Stomach (tissue), 9 donors: ENCODE results near the gene PTPRM. TPM values are rescaled to one million over a fixed set of nuclear protein-coding genes. Genes with fewer than 3 reads are reported as not detected.

Experiments
- DNase-seq, 2 donors: peaks; one replicate each; pipeline versions ENCODE4 v3.0.0 to v3.0.0-alpha.2; 2013 to 2019
- H3K27ac ChIP-seq, 5 donors: fragments of 200-600 bp in 4 of 5; sonication (generic) in 4 of 5; one replicate each; pipeline ENCODE4 v1.5.1; 2013 to 2019; ENCODE audit warnings: mild to moderate bottlenecking in 1 of 5, moderate library complexity in 1 of 5
- H3K27me3 ChIP-seq, 3 donors: fragments of 200-600 bp; sonication (generic); one replicate each; pipeline ENCODE4 v1.5.1; 2017 to 2019; ENCODE audit warnings: mixed run types in 1 of 3
- H3K36me3 ChIP-seq, 4 donors: fragments of 200-600 bp; sonication (generic); 1 replicate in 3 of 4; 2 replicates in 1 of 4; pipeline ENCODE4 v1.5.1; 2016 to 2019
- H3K4me1 ChIP-seq, 4 donors: fragments of 200-600 bp; sonication (generic); one replicate each; pipeline ENCODE4 v1.5.1; 2016 to 2019
- H3K4me3 ChIP-seq, 4 donors: fragments of 200-600 bp; sonication (generic) in 3 of 4; one replicate each; pipeline ENCODE4 v1.5.1; 2016 to 2019; ENCODE audit warnings: mild to moderate bottlenecking in 1 of 4
- H3K9me3 ChIP-seq, 4 donors: fragments of 200-600 bp; sonication (generic); one replicate each; pipeline ENCODE4 v1.5.1; 2016 to 2019
- CTCF ChIP-seq, 7 experiments: fragments of 450-650 bp in 4 of 7; fragments of 200-600 bp in 3 of 7; sonication (generic) in 3 of 7; IDR thresholded peaks; one replicate each; pipeline ENCODE4 v1.5.1; 2016 to 2019; ENCODE audit warnings: antibody characterized with exemption in 7 of 7, control low read depth in 2 of 7, mild to moderate bottlenecking in 1 of 7
- EP300 ChIP-seq: sonication (generic); formaldehyde crosslinking; IDR thresholded peaks from one replicate; pipeline ENCODE4 v1.6.1; 2017; ENCODE audit warnings: antibody characterized with exemption
- POLR2A ChIP-seq, 4 donors: fragments of 450-650 bp; IDR thresholded peaks; one replicate each; pipeline ENCODE4 v1.6.1; 2016; ENCODE audit warnings: antibody characterized with exemption in 4 of 4, control low read depth in 2 of 4, mild to moderate bottlenecking in 1 of 4, moderate library complexity in 1 of 4
- POLR2AphosphoS5 ChIP-seq, 3 donors: sonication (generic); formaldehyde crosslinking; IDR thresholded peaks; one replicate each; pipeline ENCODE4 v1.6.1; 2016; ENCODE audit warnings: antibody characterized with exemption in 3 of 3
- WGBS, 5 donors: extraction: QIAGEN DNeasy Blood & Tissue Kit in 3 of 5; methylation state at CpG; one replicate each; pipeline versions ENCODE4 v1.1.5 to v1.1.7; 2013 to 2018; 5-methylcytosine and 5-hydroxymethylcytosine counted together
- intact Hi-C: fragments of 100-400 bp; cut with DNase I; formaldehyde crosslinking; loops from one replicate; pipeline ENCODE4 v1.15.1; 2023; ENCODE audit warnings: low total_unique reads
- polyA plus RNA-seq, 3 donors: library from polyadenylated mRNA; stranded (reverse); fragments of 200-250 nt; gene quantifications; one replicate each; pipeline ENCODE4 v1.2.3, GENCODE V29; 2013
- total RNA-seq, 5 donors: library from RNA; depleted of rRNA; stranded (reverse); fragments of >200 nt; gene quantifications; one replicate each; pipeline versions ENCODE4 v1.1.0 to v1.2.3, GENCODE V29; 2014 to 2016
- donor health status: healthy with polysubstance abuse.
- donor health status: Bipolar disorder and iron deficiency.
- donor health status: healthy.

Gene PTPRM
- total and polyA plus RNA-seq, 8 donors = 7.5 to 246 (median 58.2) TPM

GRCh38 chr18:8196238-8196637 is 629.1 kb downstream of the PTPRM start:
- 77 to 95% (median 85%) methylated on average over 4 of the region's 4 CpGs for WGBS, 5 donors
- no peak for TF ChIP-seq EP300
- TF ChIP-seq POLR2A (IDR thresholded peaks at IDR 0.05) = no peak
- TF ChIP-seq POLR2AphosphoS5 (IDR thresholded peaks at IDR 0.05) = no peak
- no peak for TF ChIP-seq CTCF (IDR thresholded peaks at IDR 0.05)
- Histone ChIP-seq H3K27me3 (no peaks in the 10 kb centered on the region), H3K4me3 (no peak overlapping the region), H3K36me3 (no peaks in the 10 kb centered on the region), H3K27ac (no peak overlapping the region), H3K4me1 (no peaks in the 10 kb centered on the region), H3K9me3 (no peaks in the 10 kb centered on the region)
- intact Hi-C loops = no loop called here
- DNase-seq = no peak

GRCh38 chr18:8197499-8197898 is 630.4 kb downstream of the PTPRM start:
- H3K4me3 ChIP-seq = no peak overlapping the region
- 88 to 92% (median 90%) methylated on average over 5 of the region's 5 CpGs for WGBS, 5 donors
- no peaks in the 10 kb centered on the region for H3K9me3 ChIP-seq
- no peaks in the 10 kb centered on the region for H3K4me1 ChIP-seq
- H3K27ac ChIP-seq = no peak overlapping the region
- no peaks in the 10 kb centered on the region for H3K36me3 ChIP-seq
- TF ChIP-seq CTCF (IDR thresholded peaks at IDR 0.05) (no peak), POLR2AphosphoS5 (IDR thresholded peaks at IDR 0.05) (no peak), EP300 (no peak), POLR2A (IDR thresholded peaks at IDR 0.05) (no peak)
- DNase-seq = no peak
- intact Hi-C loops = no loop called here
- no peaks in the 10 kb centered on the region for H3K27me3 ChIP-seq

GRCh38 chr18:8207996-8208395 is 640.9 kb downstream of the PTPRM start:
- H3K27me3 ChIP-seq = no peaks in the 10 kb centered on the region
- no peak overlapping the region for H3K27ac ChIP-seq
- H3K4me1 ChIP-seq = no peaks in the 10 kb centered on the region
- 47 to 78% (median 62%) methylated on average over 5 of the region's 5 CpGs for WGBS, 5 donors
- H3K4me3 ChIP-seq = no peak overlapping the region
- intact Hi-C loops = no loop called here
- DNase-seq = peak in 1 of 2 donors; percentile 26
- H3K9me3 ChIP-seq = no peaks in the 10 kb centered on the region
- no peak for TF ChIP-seq POLR2AphosphoS5 (IDR thresholded peaks at IDR 0.05)
- no peak for TF ChIP-seq EP300
- no peak for TF ChIP-seq CTCF (IDR thresholded peaks at IDR 0.05)
- TF ChIP-seq POLR2A (IDR thresholded peaks at IDR 0.05) = no peak
- peaks cover 0 to 3% (median 0%) of the 10 kb centered on the region in 4 donors for H3K36me3 ChIP-seq

GRCh38 chr18:8208716-8209115 is 641.6 kb downstream of the PTPRM start:
- H3K27me3 ChIP-seq = no peaks in the 10 kb centered on the region
- TF ChIP-seq CTCF (IDR thresholded peaks at IDR 0.05) (no peak), POLR2AphosphoS5 (IDR thresholded peaks at IDR 0.05) (no peak), POLR2A (IDR thresholded peaks at IDR 0.05) (no peak), EP300 (no peak)
- no peak overlapping the region for H3K4me3 ChIP-seq
- intact Hi-C loops = no loop called here
- 58 to 73% (median 69%) methylated on average over 6 of the region's 6 CpGs for WGBS, 5 donors
- peaks cover 0 to 9% (median 2%) of the 10 kb centered on the region in 4 donors for H3K36me3 ChIP-seq
- no peak overlapping the region for H3K27ac ChIP-seq
- DNase-seq = no peak
- H3K4me1 ChIP-seq = no peaks in the 10 kb centered on the region
- H3K9me3 ChIP-seq = no peaks in the 10 kb centered on the region
